ENCODE results near the gene MBD4. TPM values are rescaled to one million over a fixed set of nuclear protein-coding genes. Genes with fewer than 3 reads are reported as not detected.

MBD4 gene
- total and polyA plus RNA-seq, 10 of the 15 experiments (the other 5 are each of a cell fraction or from before 2014, with no cell fraction given), result 17.7 to 59.0 (median 49.0) TPM

GRCh38 chr3:129432671-129433070, 7.1 kb downstream of the MBD4 start (continued):
- TF ChIP-seq, protein P1, sequence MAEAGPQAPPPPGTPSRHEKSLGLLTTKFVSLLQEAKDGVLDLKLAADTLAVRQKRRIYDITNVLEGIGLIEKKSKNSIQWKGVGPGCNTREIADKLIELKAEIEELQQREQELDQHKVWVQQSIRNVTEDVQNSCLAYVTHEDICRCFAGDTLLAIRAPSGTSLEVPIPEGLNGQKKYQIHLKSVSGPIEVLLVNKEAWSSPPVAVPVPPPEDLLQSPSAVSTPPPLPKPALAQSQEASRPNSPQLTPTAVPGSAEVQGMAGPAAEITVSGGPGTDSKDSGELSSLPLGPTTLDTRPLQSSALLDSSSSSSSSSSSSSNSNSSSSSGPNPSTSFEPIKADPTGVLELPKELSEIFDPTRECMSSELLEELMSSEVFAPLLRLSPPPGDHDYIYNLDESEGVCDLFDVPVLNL (IDR thresholded peaks at IDR 0.05; ENCODE audit: low read depth, low read length), result no peak
- TF ChIP-seq ZNF274 (IDR thresholded peaks at IDR 0.05; ENCODE audit: insufficient read depth, insufficient read length) (no peak), RELB (IDR thresholded peaks at IDR 0.05; ENCODE audit: low read depth) (no peak), HDAC6 (IDR thresholded peaks at IDR 0.05; ENCODE audit: unreplicated experiment) (no peak), BACH1 (IDR thresholded peaks at IDR 0.05; ENCODE audit: borderline replicate concordance) (no peak), GABPA (IDR thresholded peaks at IDR 0.05; ENCODE audit: low read depth) (no peak)

DNA sequence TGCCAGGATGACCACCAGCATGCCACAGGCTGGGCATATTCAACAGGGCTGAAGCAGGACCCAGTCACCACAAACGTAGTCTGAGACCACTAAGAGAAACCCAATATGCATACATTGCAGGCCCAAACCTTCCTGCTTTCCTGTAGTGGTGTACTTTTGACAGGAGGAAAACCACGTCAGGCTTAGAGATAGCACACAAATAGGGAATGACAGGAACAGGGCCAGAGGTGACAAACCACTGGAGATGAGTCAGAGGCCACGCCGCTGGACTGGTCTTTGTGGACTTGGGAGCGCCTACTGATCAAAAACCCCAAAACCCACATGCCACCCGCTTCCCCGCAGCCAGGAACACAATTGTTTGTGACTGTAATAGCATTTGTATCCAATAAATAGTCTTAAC, 7.7 kb downstream of the MBD4 start:
- no peak overlapping the region for H2AFZ ChIP-seq (ENCODE audit: control insufficient read depth, low read depth, low read length)
- RAD21 ChIA-PET (ENCODE audit: unreplicated experiment), result interaction anchor here (0.6 kb wide), 1 partner anchor 32 kb away, joined by 3 read pairs; no protein-coding TSS in a partner anchor
- H3K4me3 ChIP-seq, result no peak overlapping the region
- in situ Hi-C loops (cut with MboI) (no loop called here), intact Hi-C loops (cut with micrococcal nuclease; ENCODE audit: unreplicated experiment) (no loop called here)
- H3K27ac ChIP-seq (ENCODE audit: control insufficient read depth, insufficient read depth), result no peak overlapping the region
- H3K4me2 ChIP-seq (ENCODE audit: control insufficient read depth, insufficient read depth), result no peak overlapping the region
- no TSS peak for BruUV-seq (replicated peaks)
- ATAC-seq, result no peak
- no peaks in the 10 kb centered on the region for H3K9me3 ChIP-seq (replicated peaks; ENCODE audit: control insufficient read depth, insufficient read depth, low read length)
- H4K20me1 ChIP-seq (ENCODE audit: control insufficient read depth, insufficient read depth), result no peaks in the 10 kb centered on the region
- no peak for FAIRE-seq
- H3K27me3 ChIP-seq (replicated peaks in 1 of 2; ENCODE audit: control insufficient read depth in 2 of 2, insufficient read depth in 2 of 2, low read length in 1 of 2), result no peaks in the 10 kb centered on the region
- H3K4me1 ChIP-seq (ENCODE audit: control insufficient read depth, insufficient read depth, low read length), result peaks cover 10% of the 10 kb centered on the region
- H3K79me2 ChIP-seq (ENCODE audit: control insufficient read depth, insufficient read depth, low read length), result peaks cover 25% of the 10 kb centered on the region
- peaks cover 10 to 11% of the 10 kb centered on the region in 2 experiments for H3K36me3 ChIP-seq (ENCODE audit: control insufficient read depth in 2 of 2, insufficient read depth in 2 of 2, low read length in 1 of 2)
- no peak for DNase-seq (ENCODE audit: low read depth, low spot score)
- WGBS (ENCODE audit: insufficient coverage, insufficient replicate concordance, low lambda C conversion rate, missing lambda C conversion rate), result 92% methylated on average over 7 of the region's 7 CpGs
- POLR2A ChIA-PET, result interaction anchor here (0.7 to 1.4 kb wide), 3 partner anchors 26 to 116 kb away, joined by 3 to 10 read pairs (median 4); a partner anchor contains a TSS
- no peak overlapping the region for H3K9ac ChIP-seq (ENCODE audit: control insufficient read depth, insufficient read depth, low read length)
- CTCF ChIA-PET, result interaction anchor here (1.0 to 2.5 kb wide), 2 partner anchors 32 to 49 kb away, joined by 3 to 11 read pairs; no protein-coding TSS in a partner anchor
- SMC1A ChIA-PET (ENCODE audit: uncharacterized antibody, unreplicated experiment), result interaction anchor here (0.9 to 14.5 kb wide), 4 partner anchors 9 to 312 kb away, joined by 3 to 275 read pairs (median 39); no protein-coding TSS in a partner anchor
- TF ChIP-seq ATF2 (IDR thresholded peaks at IDR 0.05; ENCODE audit: low read length) (no peak), POLR2AphosphoS5 (IDR thresholded peaks at IDR 0.05; ENCODE audit: low read length) (0 out of 2 replicates have a peak, but pooled peaks have one; percentile 19)

Data from GM12878 (cell line).